H1 (cell line): ENCODE results near the gene DAGLA. TPM values are rescaled to one million over a fixed set of nuclear protein-coding genes. Genes with fewer than 3 reads are reported as not detected.

Experiments used
- CTCF ChIA-PET: fragments of 300-600 bp; sonication (Branson Sonifier 250); formaldehyde crosslinking; loops from one replicate; lab custom pipeline; 2021; ENCODE audit not compliant: partially characterized antibody; lab: Charles Lee
- POLR2A ChIA-PET: fragments of 300-600 bp; sonication (Branson Sonifier 250); formaldehyde crosslinking; loops from one replicate; lab custom pipeline; 2021; ENCODE audit warnings: inconsistent platforms; ENCODE audit not compliant: partially characterized antibody; lab: Charles Lee
- DNase-seq, 2 experiments: peaks; one replicate each; pipeline versions ENCODE4 v3.0.0 to v3.0.0-alpha.2; 2010 to 2022; ENCODE audit warnings: low spot score in 2 of 2, low read depth in 1 of 2, mixed read lengths in 1 of 2
- FAIRE-seq: peaks from 2 replicates; lab custom pipeline; 2011; peaks lifted over from hg19 to GRCh38; lab: Jason Lieb, UNC
- H2AFZ ChIP-seq: 2 replicates; pipeline ENCODE4 v1.8.1; 2012; ENCODE audit warnings: low read length, inconsistent platforms
- H2AK5ac ChIP-seq: 2 replicates; pipeline ENCODE4 v1.6.1; 2013; ENCODE audit warnings: low read depth, low read length
- H2BK120ac ChIP-seq: replicated peaks from 2 replicates; pipeline ENCODE3; 2013; ENCODE audit warnings: low read depth, low read length, inconsistent platforms
- H2BK12ac ChIP-seq: 2 replicates; pipeline ENCODE4 v1.6.1; 2013; ENCODE audit warnings: low read depth, low read length
- H2BK15ac ChIP-seq: 2 replicates; pipeline ENCODE4 v1.6.1; 2013; ENCODE audit warnings: low read length
- H2BK20ac ChIP-seq: 2 replicates; pipeline ENCODE4 v1.6.1; 2013; ENCODE audit warnings: low read length
- H2BK5ac ChIP-seq: 2 replicates; pipeline ENCODE4 v1.6.1; 2013; ENCODE audit warnings: low read depth, low read length
- H3K14ac ChIP-seq: 2 replicates; pipeline ENCODE4 v1.6.1; 2013; ENCODE audit warnings: inconsistent platforms; ENCODE audit not compliant: insufficient read length
- H3K18ac ChIP-seq: 2 replicates; pipeline ENCODE4 v1.6.1; 2013; ENCODE audit warnings: low read length; ENCODE audit errors: extremely low read depth
- H3K23ac ChIP-seq: 2 replicates; pipeline ENCODE4 v1.6.1; 2013; ENCODE audit warnings: inconsistent platforms; ENCODE audit not compliant: insufficient read length
- H3K23me2 ChIP-seq: 2 replicates; pipeline ENCODE4 v1.6.1; 2013; ENCODE audit warnings: low read depth, low read length
- H3K27ac ChIP-seq: 2 replicates; pipeline ENCODE4 v1.6.1; 2011; ENCODE audit warnings: low read depth, low read length, inconsistent platforms
- H3K27me3 ChIP-seq, 4 experiments: replicated peaks in 1 of 4; 1 replicate in 1 of 4; 2 replicates in 3 of 4; pipeline versions ENCODE4 v1.6.1 to v1.8.1; 2011 to 2013; ENCODE audit warnings: low read length in 3 of 4, mild to moderate bottlenecking in 3 of 4, inconsistent platforms in 2 of 4, mixed read lengths in 2 of 4, moderate library complexity in 1 of 4; ENCODE audit not compliant: control insufficient read depth in 3 of 4, insufficient read depth in 3 of 4; ENCODE audit errors: extremely low read depth in 1 of 4
- H3K36me3 ChIP-seq, 4 experiments: 2 replicates each; pipeline versions ENCODE4 v1.6.1 to v1.8.1; 2011 to 2013; ENCODE audit warnings: mild to moderate bottlenecking in 4 of 4, low read length in 3 of 4, moderate library complexity in 2 of 4, control low read depth in 1 of 4, inconsistent platforms in 1 of 4; ENCODE audit not compliant: insufficient read depth in 4 of 4, control insufficient read depth in 2 of 4
- H3K4ac ChIP-seq: replicated peaks from 2 replicates; pipeline ENCODE3; 2013; ENCODE audit warnings: low read length, low read depth, mixed read lengths, inconsistent platforms; ENCODE audit not compliant: insufficient read length
- H3K4me1 ChIP-seq, 4 experiments: replicated peaks in 1 of 4; 1 replicate in 1 of 4; 2 replicates in 3 of 4; pipeline versions ENCODE4 v1.6.1 to v1.8.1; 2011 to 2013; ENCODE audit warnings: low read length in 3 of 4, inconsistent platforms in 2 of 4, mixed read lengths in 1 of 4; ENCODE audit not compliant: insufficient read depth in 4 of 4, control insufficient read depth in 3 of 4
- H3K4me2 ChIP-seq, 2 experiments: 2 replicates each; pipeline versions ENCODE4 v1.6.1 to v1.8.1; 2011 to 2013; ENCODE audit warnings: low read depth in 2 of 2, low read length in 2 of 2, control low read depth in 1 of 2, inconsistent platforms in 1 of 2, mild to moderate bottlenecking in 1 of 2; ENCODE audit not compliant: insufficient read depth in 1 of 2
- H3K4me3 ChIP-seq, 4 experiments: fragments of 200-600, 300-600 bp in 1 of 4; sonication (generic), shearing (Covaris generic), sonication (Bioruptor Twin) in 1 of 4; 2 replicates each; pipeline versions ENCODE4 v1.5.1 to v1.8.1; 2011 to 2016; ENCODE audit warnings: low read length in 4 of 4, low read depth in 3 of 4, control low read depth in 2 of 4, inconsistent platforms in 2 of 4, mild to moderate bottlenecking in 2 of 4, mixed read lengths in 1 of 4, moderate library complexity in 1 of 4; ENCODE audit not compliant: insufficient read depth in 2 of 4; ENCODE audit errors: extremely low read depth in 1 of 4
- H3K56ac ChIP-seq: replicated peaks from 2 replicates; pipeline ENCODE3; 2013; ENCODE audit warnings: low read depth, mild to moderate bottlenecking, mixed read lengths, low read length, inconsistent platforms; ENCODE audit not compliant: insufficient read length
- H3K79me1 ChIP-seq: 2 replicates; pipeline ENCODE4 v1.6.1; 2013; ENCODE audit warnings: low read depth, low read length, control low read depth
- H3K79me2 ChIP-seq, 2 experiments: 2 replicates each; pipeline versions ENCODE4 v1.6.1 to v1.8.1; 2012 to 2013; ENCODE audit warnings: low read length in 2 of 2, mild to moderate bottlenecking in 2 of 2, inconsistent platforms in 1 of 2; ENCODE audit not compliant: insufficient read depth in 2 of 2, control insufficient read depth in 1 of 2
- H3K9ac ChIP-seq, 4 experiments: replicated peaks in 1 of 4; 1 replicate in 1 of 4; 2 replicates in 3 of 4; pipeline versions ENCODE4 v1.6.1 to v1.8.1; 2011 to 2013; ENCODE audit warnings: low read depth in 3 of 4, low read length in 3 of 4, control low read depth in 2 of 4, mild to moderate bottlenecking in 2 of 4, moderate library complexity in 2 of 4, inconsistent platforms in 1 of 4; ENCODE audit errors: extremely low read depth in 1 of 4
- H3K9me3 ChIP-seq, 2 experiments: 2 replicates each; pipeline versions ENCODE4 v1.6.1 to v1.8.1; 2012 to 2013; ENCODE audit warnings: mild to moderate bottlenecking in 2 of 2, moderate library complexity in 2 of 2, control low read depth in 1 of 2, inconsistent platforms in 1 of 2, low read depth in 1 of 2, low read length in 1 of 2, mixed read lengths in 1 of 2; ENCODE audit not compliant: insufficient read depth in 2 of 2
- H4K20me1 ChIP-seq, 2 experiments: replicated peaks in 1 of 2; 2 replicates each; pipeline versions ENCODE3 to v1.8.1; 2011 to 2013; ENCODE audit warnings: inconsistent platforms in 2 of 2, low read length in 2 of 2, mild to moderate bottlenecking in 1 of 2; ENCODE audit not compliant: insufficient read depth in 2 of 2, control insufficient read depth in 1 of 2
- H4K5ac ChIP-seq: 2 replicates; pipeline ENCODE4 v1.6.1; 2013; ENCODE audit warnings: low read length, low read depth, mixed read lengths, inconsistent platforms; ENCODE audit not compliant: insufficient read length
- H4K8ac ChIP-seq: 2 replicates; pipeline ENCODE4 v1.8.0; 2013; ENCODE audit warnings: mild to moderate bottlenecking, moderate library complexity, low read length, inconsistent platforms; ENCODE audit not compliant: insufficient read depth; ENCODE audit errors: extremely low read depth
- H4K91ac ChIP-seq: replicated peaks from 2 replicates; pipeline ENCODE3; 2013; ENCODE audit warnings: low read length, mixed read lengths, inconsistent platforms; ENCODE audit not compliant: insufficient read length
- BACH1 ChIP-seq: IDR thresholded peaks from 2 replicates; pipeline ENCODE4 v1.6.1; 2012; ENCODE audit warnings: low read length, improper control_type of control experiment
- CBX8 ChIP-seq: fragments of 300-800, 300-1000 bp; sonication (generic); IDR thresholded peaks from 2 replicates; pipeline ENCODE4 v1.7.1; 2016; ENCODE audit warnings: low read depth, low read length, borderline replicate concordance
- CTCF ChIP-seq, 3 experiments: IDR thresholded peaks; 1 replicate in 2 of 3; 2 replicates in 1 of 3; pipeline versions ENCODE4 v1.5.1 to v1.6.1; 2011; ENCODE audit warnings: low read length in 3 of 3, mild to moderate bottlenecking in 3 of 3, inconsistent platforms in 2 of 3, low read depth in 1 of 3, moderate library complexity in 1 of 3; ENCODE audit not compliant: insufficient read depth in 1 of 3; ENCODE audit errors: control extremely low read depth in 1 of 3
- E2F6 ChIP-seq: IDR thresholded peaks from 2 replicates; pipeline ENCODE4 v1.6.1; 2012; ENCODE audit warnings: inconsistent platforms
- MAFK ChIP-seq: IDR thresholded peaks from 2 replicates; pipeline ENCODE4 v1.6.1; 2012; ENCODE audit warnings: low read depth, mild to moderate bottlenecking, improper control_type of control experiment, low read length
- POLR2AphosphoS5 ChIP-seq: IDR thresholded peaks from 2 replicates; pipeline ENCODE4 v1.6.1; 2011; ENCODE audit warnings: low read depth, low read length
- RXRA ChIP-seq: IDR thresholded peaks from 2 replicates; pipeline ENCODE4 v1.6.1; 2011; ENCODE audit warnings: low read depth, mild to moderate bottlenecking, low read length, moderate library complexity; ENCODE audit not compliant: insufficient read depth
- SIX5 ChIP-seq: IDR thresholded peaks from 2 replicates; pipeline ENCODE4 v1.6.1; 2011; ENCODE audit warnings: mild to moderate bottlenecking, low read depth, low read length
- TBP ChIP-seq: IDR thresholded peaks from 2 replicates; pipeline ENCODE4 v1.6.1; 2011; ENCODE audit warnings: low read depth, low read length, improper control_type of control experiment
- TCF12 ChIP-seq: IDR thresholded peaks from 2 replicates; pipeline ENCODE4 v1.6.1; 2011; ENCODE audit warnings: low read depth, mild to moderate bottlenecking, low read length
- YY1 ChIP-seq: IDR thresholded peaks from 2 replicates; pipeline ENCODE4 v1.6.1; 2011; ENCODE audit warnings: low read depth, mild to moderate bottlenecking, low read length
- WGBS, 2 experiments: shearing (Covaris generic) in 1 of 2; methylation state at CpG; one replicate each; pipeline versions ENCODE4 v1.1.6 to v1.1.7; 2013 to 2015; ENCODE audit warnings: low lambda C conversion rate in 2 of 2, mixed read lengths in 2 of 2, inconsistent platforms in 1 of 2, low coverage in 1 of 2, missing lambda C conversion rate in 1 of 2; ENCODE audit not compliant: insufficient replicate concordance in 2 of 2, insufficient coverage in 1 of 2, insufficient read length in 1 of 2; ENCODE audit errors: extremely low coverage in 1 of 2, missing lambda C conversion rate in 1 of 2; 5-methylcytosine and 5-hydroxymethylcytosine counted together
- polyA plus RNA-seq, 7 experiments: library from polyadenylated mRNA; depleted of rRNA in 3 of 7; stranded (reverse) in 5 of 7; unstranded in 2 of 7; fragments of >200 nt in 5 of 7; fragments of 200-250 nt in 2 of 7; gene quantifications; 1 replicate in 5 of 7; 2 replicates in 1 of 7; 4 replicates in 1 of 7; pipeline versions ENCODE4 v1.2.1 to v1.2.3, GENCODE V29; 2011 to 2013; ENCODE audit warnings: missing spikeins in 2 of 7, mixed read lengths in 2 of 7
- total RNA-seq: library from RNA; stranded (reverse); fragmentation: NEBNext Ultra II Directional; extraction: Animal tissue kit (Norgen Biotek cat#: 25700); gene quantifications from 2 replicates; pipeline ENCODE4 v1.2.1, GENCODE V29; 2021

DAGLA gene
- total and polyA plus RNA-seq, 2 of the 8 experiments (the other 6 are each of a cell fraction or from before 2014, with no cell fraction given) = 3.6 to 6.6 TPM

GRCh38 chr11:61714316-61714715 lies 34.1 kb downstream of the DAGLA start:
- H3K23ac ChIP-seq = no peak overlapping the region
- no peak overlapping the region for H2BK120ac ChIP-seq
- DNase-seq = no peak
- TF ChIP-seq MAFK = no peak
- TF ChIP-seq TCF12 = no peak
- TF ChIP-seq E2F6 = no peak
- TF ChIP-seq SIX5 = no peak
- no peak for TF ChIP-seq CTCF (IDR thresholded peaks at IDR 0.05; ENCODE audit: control extremely low read depth in 1 of 3, insufficient read depth in 1 of 3, low read depth in 1 of 3, low read length in 3 of 3)
- TF ChIP-seq TBP = no peak
- TF ChIP-seq POLR2AphosphoS5 = no peak
- TF ChIP-seq CBX8 = no peak
- TF ChIP-seq YY1 = no peak
- TF ChIP-seq RXRA = no peak
- no peak for TF ChIP-seq BACH1
- no peaks in the 10 kb centered on the region for H3K79me1 ChIP-seq
- H4K5ac ChIP-seq = no peak overlapping the region
- H3K27ac ChIP-seq = no peak overlapping the region
- H3K14ac ChIP-seq = no peak overlapping the region
- H3K9me3 ChIP-seq = no peaks in the 10 kb centered on the region
- H2BK20ac ChIP-seq = no peak overlapping the region
- H3K9ac ChIP-seq = no peak overlapping the region
- FAIRE-seq = no peak
- peaks cover 2% of the 10 kb centered on the region for H3K23me2 ChIP-seq
- WGBS, 2 experiments = 75% methylated on average over 6 of the region's 6 CpGs; no CpG with 5 or more reads in 1 of the 2 experiments
- no peak overlapping the region for H3K56ac ChIP-seq
- 0 out of 2 replicates have a peak overlapping the region, but pooled peaks have one; percentile 12 for H2BK5ac ChIP-seq
- H4K91ac ChIP-seq = no peak overlapping the region
- no peaks in the 10 kb centered on the region for H3K36me3 ChIP-seq
- H3K79me2 ChIP-seq = no peaks in the 10 kb centered on the region; a peak in 1 of 4 replicates
- H3K4me1 ChIP-seq = peaks cover 0 to 40% (median 31%) of the 10 kb centered on the region in 4 experiments; a peak in 6 of 7 replicates
- H2BK15ac ChIP-seq = peak overlapping the region; percentile 83; the same call in 1 of the 2 replicates
- H3K4me2 ChIP-seq = no peak overlapping the region
- peak overlapping the region; percentile 39; the same call in 1 of the 2 replicates for H2BK12ac ChIP-seq
- H2AK5ac ChIP-seq = no peak overlapping the region
- no peaks in the 10 kb centered on the region for H3K27me3 ChIP-seq
- no peak overlapping the region for H2AFZ ChIP-seq
- H3K18ac ChIP-seq = no peak overlapping the region
- no peak overlapping the region for H3K4ac ChIP-seq
- H3K4me3 ChIP-seq = no peak overlapping the region
- no peak overlapping the region for H4K8ac ChIP-seq
- POLR2A ChIA-PET = interaction anchor here (1.0 kb wide), 1 partner anchor 114 kb away, joined by 3 read pairs; no protein-coding TSS in a partner anchor
- CTCF ChIA-PET = interaction anchor here (0.8 to 2.0 kb wide), 6 partner anchors 10 to 133 kb away, joined by 3 to 7 read pairs (median 4); no protein-coding TSS in a partner anchor
- no peaks in the 10 kb centered on the region for H4K20me1 ChIP-seq
